NCI-H748 treated with DMSO at 0.1 percent for 48 hours (cell line): ENCODE measurements around the gene PRKX.
A peak's percentile ranks its signal among the peaks of the same experiment; 100 is the strongest.
"Not testable (repeated sequence)": the region's sequence is repeated elsewhere in the genome, so short reads cannot be mapped to it uniquely, and the experiment has no call there.

Experiments used
- DNase-seq: peaks from one replicate; lab custom pipeline; 2025; lab: John Stamatoyannopoulos, UW

PRKX gene

GRCh38 chrX:3653111-3653510 is 60.3 kb downstream of the PRKX start:
- no peak for DNase-seq

- DNase-seq = no peak
Measured at GRCh38 chrX:3651277-3651676, 62.2 kb downstream of the PRKX start.

- no peak for DNase-seq
Measured at GRCh38 chrX:3648084-3648483, 65.4 kb downstream of the PRKX start.

- not testable (repeated sequence) for DNase-seq
Measured at GRCh38 chrX:3639858-3640631, 73.4 kb downstream of the PRKX start.

- DNase-seq = no peak
Measured at GRCh38 chrX:3639236-3639635, 74.2 kb downstream of the PRKX start.

- peak; percentile 18 for DNase-seq
Measured at GRCh38 chrX:3638280-3638873, 75.1 kb downstream of the PRKX start.

GRCh38 chrX:3636803-3637202 is 76.6 kb downstream of the PRKX start:
- DNase-seq = no peak

- no peak for DNase-seq
Measured at GRCh38 chrX:3631196-3631595, 82.3 kb downstream of the PRKX start.

- DNase-seq = no peak
Measured at GRCh38 chrX:3627594-3627993, 85.9 kb downstream of the PRKX start.

GRCh38 chrX:3621414-3621813 is 92.0 kb downstream of the PRKX start:
- no peak for DNase-seq

- DNase-seq = not testable (repeated sequence)
Measured at GRCh38 chrX:3611744-3612143, 101.7 kb downstream of the PRKX start.

GRCh38 chrX:3609810-3610209 is 103.6 kb downstream of the PRKX start:
- no peak for DNase-seq

- DNase-seq = no peak
Measured at GRCh38 chrX:3603026-3603661, 110.3 kb downstream of the PRKX start.

GRCh38 chrX:3599802-3600430 is 113.5 kb downstream of the PRKX start:
- DNase-seq = no peak

- no peak for DNase-seq
Measured at GRCh38 chrX:3598709-3599108, 114.7 kb downstream of the PRKX start.

GRCh38 chrX:3598046-3598605 is 115.3 kb downstream of the PRKX start:
- no peak for DNase-seq

- DNase-seq = no peak
Measured at GRCh38 chrX:3592184-3592583, 121.3 kb downstream of the PRKX start.

- no peak for DNase-seq
Measured at GRCh38 chrX:3589474-3589873, 124.0 kb downstream of the PRKX start.

- peak; percentile 7 for DNase-seq
Measured at GRCh38 chrX:3585719-3586118, 127.7 kb downstream of the PRKX start.

GRCh38 chrX:3584415-3584996 is 128.9 kb downstream of the PRKX start:
- peak; percentile 2 for DNase-seq

GRCh38 chrX:3582451-3582850 is 131.0 kb downstream of the PRKX start:
- DNase-seq = no peak

GRCh38 chrX:3581609-3582108 is 131.8 kb downstream of the PRKX start:
- no peak for DNase-seq
